ENCODE data around the gene OR2J2.

DNA sequence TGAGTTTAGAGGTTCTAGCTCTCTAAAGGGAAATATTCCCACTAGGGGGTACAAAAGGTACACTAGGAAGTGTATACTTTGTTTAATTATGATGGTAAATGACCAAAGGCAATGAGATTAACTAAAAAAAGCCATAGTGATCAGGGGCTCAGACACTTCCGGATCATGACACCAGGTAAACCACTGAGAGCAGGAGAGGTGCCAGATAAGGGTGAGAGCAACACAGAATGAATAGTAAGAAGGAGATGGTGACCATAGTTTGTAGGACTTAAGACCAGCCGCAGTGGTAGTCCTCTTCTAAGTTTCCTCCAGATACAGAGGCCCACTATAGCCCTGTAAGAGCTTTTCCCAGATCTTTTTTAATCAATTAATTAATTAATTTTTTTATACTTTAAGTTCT is 40.8 kb downstream of the OR2J2 start:
- TF ChIP-seq, protein P1, sequence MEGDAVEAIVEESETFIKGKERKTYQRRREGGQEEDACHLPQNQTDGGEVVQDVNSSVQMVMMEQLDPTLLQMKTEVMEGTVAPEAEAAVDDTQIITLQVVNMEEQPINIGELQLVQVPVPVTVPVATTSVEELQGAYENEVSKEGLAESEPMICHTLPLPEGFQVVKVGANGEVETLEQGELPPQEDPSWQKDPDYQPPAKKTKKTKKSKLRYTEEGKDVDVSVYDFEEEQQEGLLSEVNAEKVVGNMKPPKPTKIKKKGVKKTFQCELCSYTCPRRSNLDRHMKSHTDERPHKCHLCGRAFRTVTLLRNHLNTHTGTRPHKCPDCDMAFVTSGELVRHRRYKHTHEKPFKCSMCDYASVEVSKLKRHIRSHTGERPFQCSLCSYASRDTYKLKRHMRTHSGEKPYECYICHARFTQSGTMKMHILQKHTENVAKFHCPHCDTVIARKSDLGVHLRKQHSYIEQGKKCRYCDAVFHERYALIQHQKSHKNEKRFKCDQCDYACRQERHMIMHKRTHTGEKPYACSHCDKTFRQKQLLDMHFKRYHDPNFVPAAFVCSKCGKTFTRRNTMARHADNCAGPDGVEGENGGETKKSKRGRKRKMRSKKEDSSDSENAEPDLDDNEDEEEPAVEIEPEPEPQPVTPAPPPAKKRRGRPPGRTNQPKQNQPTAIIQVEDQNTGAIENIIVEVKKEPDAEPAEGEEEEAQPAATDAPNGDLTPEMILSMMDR (IDR thresholded peaks at IDR 0.05) = no peak
- TF ChIP-seq POLR2A (IDR thresholded peaks at IDR 0.05) = no peak

All from adrenal gland (tissue), 5 donors.